Naive thymus-derived CD8-positive, alpha-beta T cell (primary cell): ENCODE results near the gene BBX. TPM values are rescaled to one million over a fixed set of nuclear protein-coding genes. Genes with fewer than 3 reads are reported as not detected.
A peak's percentile ranks its signal among the peaks of the same experiment; 100 is the strongest.

ENCODE experiments used
- ATAC-seq, 2 donors: fragments of 150-1000 bp; cut with Tn5 transposase in 1 of 2; sonication (Bioruptor Pico), chemical (Tn5 transposase) in 1 of 2; 1 replicate in 1 of 2; 2 replicates in 1 of 2; pipeline ENCODE4 v1.10.0; 2021; ENCODE audit warnings: mild to moderate bottlenecking in 2 of 2, moderate library complexity in 2 of 2
- POLR2A ChIA-PET: fragments of 350-600 bp; sonication (Branson Sonifier 250); formaldehyde crosslinking; loops from one replicate; lab custom pipeline; 2021; ENCODE audit warnings: antibody characterized with exemption; lab: Charles Lee
- DNase-seq, 10 donors: peaks; one replicate each; pipeline versions ENCODE4 v3.0.0 to v3.0.0-alpha.2; 2020 to 2022
- H3K27ac Mint-ChIP-seq, 10 donors: one replicate each; pipeline ENCODE4 v1.8.0; 2020 to 2022; ENCODE audit warnings: mild to moderate bottlenecking in 10 of 10, mixed read lengths in 10 of 10, moderate library complexity in 4 of 10, inconsistent platforms in 1 of 10
- H3K27me3 Mint-ChIP-seq, 5 donors: one replicate each; pipeline ENCODE4 v1.8.0; 2021 to 2022; ENCODE audit warnings: mixed read lengths in 5 of 5
- H3K36me3 Mint-ChIP-seq, 3 donors: one replicate each; pipeline ENCODE4 v1.8.0; 2020 to 2022; ENCODE audit warnings: mixed read lengths in 3 of 3, mild to moderate bottlenecking in 2 of 3, inconsistent platforms in 1 of 3
- H3K4me1 Mint-ChIP-seq, 4 donors: one replicate each; pipeline ENCODE4 v1.8.0; 2021 to 2022; ENCODE audit warnings: mixed read lengths in 4 of 4
- H3K4me3 Mint-ChIP-seq, 10 donors: one replicate each; pipeline ENCODE4 v1.8.0; 2020 to 2022; ENCODE audit warnings: mild to moderate bottlenecking in 10 of 10, mixed read lengths in 10 of 10, moderate library complexity in 6 of 10, inconsistent platforms in 1 of 10
- H3K9me3 Mint-ChIP-seq, 9 donors: one replicate each; pipeline ENCODE4 v1.8.0; 2020 to 2022; ENCODE audit warnings: mixed read lengths in 9 of 9, mild to moderate bottlenecking in 3 of 9, inconsistent platforms in 1 of 9, moderate library complexity in 1 of 9
- polyA plus RNA-seq, 3 donors: library from polyadenylated mRNA; unstranded; fragments of 300-500 nt; fragmentation: Illumina TruSeq; gene quantifications; one replicate each; pipeline ENCODE4 v1.2.3, GENCODE V29; 2021
- total RNA-seq, 8 experiments: library from RNA in 2 of 8; stranded (reverse) in 2 of 8; gene quantifications; one replicate each; pipeline ENCODE4 v1.2.3 and lab custom pipeline; 2021 to 2026

BBX gene
- total and polyA plus RNA-seq, 5 experiments from 2014 or later, result 86.9 to 95.4 (median 93.2) TPM

GRCh38 chr3:107855710-107856109 is 332.9 kb downstream of the BBX start:
- Mint-ChIP-seq H3K4me3 (no peak overlapping the region), H3K4me1 (peaks cover 0 to 2% (median 0%) of the 10 kb centered on the region in 4 donors), H3K27ac (no peak overlapping the region), H3K36me3 (peaks cover 0 to 11% (median 5%) of the 10 kb centered on the region in 3 donors), H3K27me3 (peaks cover 0 to 3% (median 0%) of the 10 kb centered on the region in 5 donors), H3K9me3 (peaks cover 0 to 8% (median 3%) of the 10 kb centered on the region in 9 donors)
- ATAC-seq (peak; percentile 39 to 40), DNase-seq (no peak)
- POLR2A ChIA-PET, result no interaction called here

- Mint-ChIP-seq H3K4me3 (no peak overlapping the region), H3K9me3 (peaks cover 0 to 2% (median 0%) of the 10 kb centered on the region in 9 donors), H3K4me1 (peaks cover 0 to 7% (median under 1%) of the 10 kb centered on the region in 4 donors), H3K36me3 (peaks cover 0 to under 1% (median 0%) of the 10 kb centered on the region in 3 donors), H3K27me3 (peaks cover 0 to 5% (median 0%) of the 10 kb centered on the region in 5 donors), H3K27ac (no peak overlapping the region)
- DNase-seq (no peak), ATAC-seq (no peak)
- POLR2A ChIA-PET, result no interaction called here
Measured at GRCh38 chr3:107857854-107858253, 335.1 kb downstream of the BBX start.

DNA sequence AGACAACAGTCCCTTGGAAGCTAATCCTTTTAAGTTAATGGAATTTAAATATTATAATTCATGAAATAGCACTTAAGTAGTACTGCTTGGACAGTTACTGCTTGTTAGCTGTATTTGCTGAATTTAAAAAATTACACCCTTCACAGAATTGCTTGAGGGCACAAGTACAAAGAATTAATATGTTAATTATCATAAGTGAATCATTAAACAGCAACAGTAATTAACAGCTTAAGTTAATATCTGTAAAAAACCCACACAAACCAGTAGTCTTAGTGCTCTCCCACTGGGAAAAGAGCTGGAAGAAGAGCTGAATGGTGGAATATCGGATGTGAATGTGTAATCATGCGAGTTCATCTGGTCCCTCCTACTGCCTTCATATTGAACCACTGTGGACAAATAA is 336.1 kb downstream of the BBX start:
- Mint-ChIP-seq H3K9me3 (no peaks in the 10 kb centered on the region), H3K27me3 (peaks cover 0 to 5% (median 0%) of the 10 kb centered on the region in 5 donors), H3K4me3 (no peak overlapping the region), H3K36me3 (no peaks in the 10 kb centered on the region), H3K4me1 (peaks cover 0 to 7% (median under 1%) of the 10 kb centered on the region in 4 donors), H3K27ac (no peak overlapping the region)
- ATAC-seq, result no peak
- POLR2A ChIA-PET, result no interaction called here
- no peak for DNase-seq

Other genes with a start within 250 kb of the BBX start
- not detected for gene CCDC54, start 145.5 kb upstream of the BBX start, total RNA-seq
- gene CCDC54, start 145.5 kb upstream of the BBX start, polyA plus RNA-seq, result not detected